B cell (primary cell): Measurements from ENCODE around the gene CHD1. TPM values are rescaled to one million over a fixed set of nuclear protein-coding genes. Genes with fewer than 3 reads are reported as not detected.

Experiments
- ATAC-seq: fragments of 200-7000 bp; cut with Tn5 transposase; one replicate; pipeline ENCODE4 v1.10.0; 2021; ENCODE audit warnings: low read depth, mild to moderate bottlenecking, moderate number of reproducible peaks, moderate library complexity
- CTCF ChIA-PET: fragments of 350-600 bp; sonication (Branson Sonifier 250); formaldehyde crosslinking; loops from one replicate; lab custom pipeline; 2021; ENCODE audit warnings: antibody characterized with exemption, inconsistent platforms; lab: Charles Lee
- POLR2A ChIA-PET: fragments of 350-600 bp; sonication (Branson Sonifier 250); formaldehyde crosslinking; loops from one replicate; lab custom pipeline; 2021; ENCODE audit warnings: antibody characterized with exemption; lab: Charles Lee
- DNase-seq: peaks from one replicate; pipeline ENCODE4 v3.0.0; 2013
- H2AFZ ChIP-seq: 2 replicates; pipeline ENCODE4 v1.6.1; 2012; ENCODE audit warnings: mild to moderate bottlenecking, low read depth, low read length; ENCODE audit not compliant: insufficient read depth, poor library complexity, severe bottlenecking
- H3K27ac ChIP-seq, 2 donors: 1 replicate in 1 of 2; 2 replicates in 1 of 2; pipeline ENCODE4 v1.5.1; 2012 to 2013; ENCODE audit warnings: low read length in 2 of 2, mild to moderate bottlenecking in 2 of 2, moderate library complexity in 1 of 2
- H3K27me3 ChIP-seq, 4 experiments: fragments of 200-600 bp in 1 of 4; sonication (generic) in 1 of 4; replicated peaks in 1 of 4; 1 replicate in 2 of 4; 2 replicates in 2 of 4; pipeline versions ENCODE4 v1.6.1 to v1.7.0; 2013 to 2016; ENCODE audit warnings: low read length in 3 of 4, mild to moderate bottlenecking in 2 of 4, mixed read lengths in 1 of 4, moderate library complexity in 1 of 4; ENCODE audit not compliant: insufficient read depth in 4 of 4, control insufficient read depth in 3 of 4; ENCODE audit errors: control extremely low read depth in 1 of 4
- H3K36me3 ChIP-seq, 2 experiments: replicated peaks in 1 of 2; 1 replicate in 1 of 2; 2 replicates in 1 of 2; pipeline versions ENCODE4 v1.6.1 to v1.7.1; 2013; ENCODE audit warnings: low read length in 1 of 2; ENCODE audit not compliant: insufficient read depth in 2 of 2, control insufficient read depth in 1 of 2; ENCODE audit errors: control extremely low read depth in 1 of 2, extremely low read depth in 1 of 2
- H3K4me1 ChIP-seq, 2 donors: fragments of 200-600 bp in 1 of 2; sonication (generic) in 1 of 2; 1 replicate in 1 of 2; 2 replicates in 1 of 2; pipeline versions ENCODE4 v1.5.1 to v1.6.1; 2013 to 2017; ENCODE audit warnings: low read length in 2 of 2; ENCODE audit not compliant: control insufficient read depth in 2 of 2, insufficient read depth in 2 of 2
- H3K4me2 ChIP-seq: replicated peaks from 2 replicates; pipeline ENCODE3; 2012; ENCODE audit warnings: mild to moderate bottlenecking, low read depth, low read length; ENCODE audit not compliant: poor library complexity, severe bottlenecking
- H3K4me3 ChIP-seq, 5 experiments: fragments of 200-600 bp in 1 of 5; sonication (generic) in 1 of 5; 1 replicate in 3 of 5; 2 replicates in 2 of 5; pipeline versions ENCODE4 v1.5.1 to v1.7.0; 2011 to 2016; ENCODE audit warnings: low read length in 4 of 5, mild to moderate bottlenecking in 4 of 5, low read depth in 2 of 5, control low read depth in 1 of 5, moderate library complexity in 1 of 5; ENCODE audit not compliant: insufficient read depth in 1 of 5; ENCODE audit errors: control extremely low read depth in 1 of 5, extremely low read depth in 1 of 5
- H3K79me2 ChIP-seq: fragments of 200-600 bp; sonication (generic); one replicate; pipeline ENCODE4 v1.6.0; 2016; ENCODE audit warnings: low read length; ENCODE audit not compliant: control insufficient read depth, insufficient read depth
- H3K9ac ChIP-seq: fragments of 200-600 bp; sonication (generic); 2 replicates; pipeline ENCODE4 v1.6.1; 2017; ENCODE audit warnings: mild to moderate bottlenecking, low read length, moderate library complexity
- H3K9me3 ChIP-seq, 3 donors: one replicate each; pipeline versions ENCODE4 v1.6.1 to v1.7.1; 2013; ENCODE audit warnings: low read length in 2 of 3; ENCODE audit not compliant: control insufficient read depth in 2 of 3, insufficient read depth in 1 of 3; ENCODE audit errors: control extremely low read depth in 1 of 3
- H4K20me1 ChIP-seq: 2 replicates; pipeline ENCODE4 v1.6.0; 2012; ENCODE audit warnings: mild to moderate bottlenecking, low read length; ENCODE audit not compliant: insufficient read depth, control insufficient read depth, poor library complexity, severe bottlenecking
- H3K27ac Mint-ChIP-seq: one replicate; pipeline ENCODE4 v1.8.0; 2021; ENCODE audit warnings: mixed read lengths
- H3K27me3 Mint-ChIP-seq: one replicate; pipeline ENCODE4 v1.8.0; 2021; ENCODE audit warnings: mixed read lengths
- H3K4me1 Mint-ChIP-seq: one replicate; pipeline ENCODE4 v1.8.0; 2021; ENCODE audit warnings: mixed read lengths
- H3K4me3 Mint-ChIP-seq: one replicate; pipeline ENCODE4 v1.8.0; 2021; ENCODE audit warnings: mixed read lengths
- H3K9me3 Mint-ChIP-seq: one replicate; pipeline ENCODE4 v1.8.0; 2022; ENCODE audit warnings: mixed read lengths; ENCODE audit not compliant: insufficient read depth
- EZH2 ChIP-seq: IDR thresholded peaks from 2 replicates; pipeline ENCODE4 v1.6.1; 2012; ENCODE audit warnings: borderline replicate concordance, low read depth, mild to moderate bottlenecking, moderate library complexity, low read length; ENCODE audit not compliant: insufficient read depth, poor library complexity, severe bottlenecking
- WGBS: methylation state at CpG from one replicate; pipeline ENCODE4 v1.1.5; 2013; ENCODE audit warnings: missing lambda C conversion rate; ENCODE audit not compliant: insufficient coverage; 5-methylcytosine and 5-hydroxymethylcytosine counted together
- intact Hi-C: fragments of 100-400 bp; cut with micrococcal nuclease; formaldehyde crosslinking; loops from one replicate; pipeline ENCODE4 v1.10.0; 2022
- polyA plus RNA-seq: library from polyadenylated mRNA; depleted of rRNA; stranded (reverse); fragments of >200 nt; gene quantifications from 2 replicates; pipeline ENCODE4 v1.2.3, GENCODE V29; 2012
- total RNA-seq, 2 donors: library from RNA; stranded (reverse); fragments of 120-200 nt in 1 of 2; gene quantifications; 1 replicate in 1 of 2; 2 replicates in 1 of 2; pipeline versions ENCODE4 v1.2.3 to v1.2.4, GENCODE V29; 2013 to 2022
- TF ChIP-seq, protein P1 (sequence below): fragments of 200-600 bp; IDR thresholded peaks from one replicate; pipeline ENCODE4 v1.8.0; 2022; ENCODE audit warnings: antibody characterized with exemption, mild to moderate bottlenecking

Gene CHD1
- total and polyA plus RNA-seq, 2 donors (not counting 1 experiment from before 2014, with no cell fraction given) = 27.8 to 91.4 TPM

DNA sequence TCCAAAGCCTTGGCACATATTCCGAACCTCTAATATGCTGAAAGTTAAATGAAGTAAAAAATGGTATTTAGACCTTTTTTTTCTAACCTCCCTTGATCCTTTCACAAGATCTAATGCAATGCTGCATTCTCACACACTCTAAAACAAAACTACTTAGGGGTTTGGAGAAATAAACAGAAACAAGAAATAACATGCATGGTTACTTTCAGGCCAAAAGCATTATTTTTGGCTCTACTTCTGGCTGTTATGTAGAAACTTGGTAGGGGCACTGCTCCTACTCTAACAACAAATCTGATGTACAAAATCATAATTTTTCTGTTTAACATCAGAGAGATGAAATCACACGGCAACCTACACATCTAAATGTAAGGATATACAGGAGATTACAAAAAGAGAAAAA, 51.2 kb downstream of the CHD1 start:
- Histone ChIP-seq H4K20me1 (no peaks in the 10 kb centered on the region), H3K4me1 (no peaks in the 10 kb centered on the region), H3K9ac (no peak overlapping the region), H3K36me3 (peaks cover 21 to 89% of the 10 kb centered on the region in 2 experiments), H3K27me3 (no peaks in the 10 kb centered on the region), H3K79me2 (no peaks in the 10 kb centered on the region), H3K4me3 (no peak overlapping the region), H3K9me3 (no peaks in the 10 kb centered on the region), H2AFZ (no peak overlapping the region), H3K4me2 (no peak overlapping the region), H3K27ac (no peak overlapping the region)
- POLR2A ChIA-PET = no interaction called here
- TF ChIP-seq, protein P1, sequence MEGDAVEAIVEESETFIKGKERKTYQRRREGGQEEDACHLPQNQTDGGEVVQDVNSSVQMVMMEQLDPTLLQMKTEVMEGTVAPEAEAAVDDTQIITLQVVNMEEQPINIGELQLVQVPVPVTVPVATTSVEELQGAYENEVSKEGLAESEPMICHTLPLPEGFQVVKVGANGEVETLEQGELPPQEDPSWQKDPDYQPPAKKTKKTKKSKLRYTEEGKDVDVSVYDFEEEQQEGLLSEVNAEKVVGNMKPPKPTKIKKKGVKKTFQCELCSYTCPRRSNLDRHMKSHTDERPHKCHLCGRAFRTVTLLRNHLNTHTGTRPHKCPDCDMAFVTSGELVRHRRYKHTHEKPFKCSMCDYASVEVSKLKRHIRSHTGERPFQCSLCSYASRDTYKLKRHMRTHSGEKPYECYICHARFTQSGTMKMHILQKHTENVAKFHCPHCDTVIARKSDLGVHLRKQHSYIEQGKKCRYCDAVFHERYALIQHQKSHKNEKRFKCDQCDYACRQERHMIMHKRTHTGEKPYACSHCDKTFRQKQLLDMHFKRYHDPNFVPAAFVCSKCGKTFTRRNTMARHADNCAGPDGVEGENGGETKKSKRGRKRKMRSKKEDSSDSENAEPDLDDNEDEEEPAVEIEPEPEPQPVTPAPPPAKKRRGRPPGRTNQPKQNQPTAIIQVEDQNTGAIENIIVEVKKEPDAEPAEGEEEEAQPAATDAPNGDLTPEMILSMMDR = no peak
- no peak for TF ChIP-seq EZH2
- WGBS = no CpG with 5 or more reads among the region's 2 CpGs
- CTCF ChIA-PET = interaction anchor here (0.5 kb wide), 1 partner anchor 23 kb away, joined by 4 read pairs; no protein-coding TSS in a partner anchor
- intact Hi-C loops = no loop called here
- Mint-ChIP-seq H3K27ac (no peak overlapping the region), H3K9me3 (no peaks in the 10 kb centered on the region), H3K4me3 (no peak overlapping the region), H3K27me3 (no peaks in the 10 kb centered on the region), H3K4me1 (no peaks in the 10 kb centered on the region)
- no peak for ATAC-seq
- DNase-seq = no peak

DNA sequence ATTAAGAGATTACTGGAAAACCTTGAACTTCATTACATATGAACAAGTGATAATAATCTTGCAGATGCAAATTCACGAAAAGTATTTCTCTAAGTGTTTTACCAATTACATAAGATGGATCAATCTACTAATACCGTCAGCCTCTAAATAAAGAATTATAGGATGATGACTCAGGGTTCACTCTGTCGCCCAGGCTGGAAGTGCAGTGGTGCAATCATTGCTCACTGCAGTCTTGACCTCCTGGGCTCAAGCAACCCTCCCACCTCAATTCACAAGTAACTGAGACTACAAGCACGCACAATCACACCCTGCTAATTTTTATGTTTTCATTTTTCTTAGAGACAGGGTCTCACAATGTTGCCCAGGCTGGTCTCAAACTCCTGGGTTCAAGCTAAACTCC, 56.1 kb downstream of the CHD1 start:
- ATAC-seq = no peak
- Mint-ChIP-seq H3K4me3 (no peak overlapping the region), H3K4me1 (no peaks in the 10 kb centered on the region), H3K9me3 (no peaks in the 10 kb centered on the region), H3K27me3 (no peaks in the 10 kb centered on the region), H3K27ac (no peak overlapping the region)
- Histone ChIP-seq H3K27ac (no peak overlapping the region), H3K79me2 (no peaks in the 10 kb centered on the region), H3K9me3 (no peaks in the 10 kb centered on the region), H3K9ac (no peak overlapping the region), H4K20me1 (no peaks in the 10 kb centered on the region), H3K4me1 (no peaks in the 10 kb centered on the region), H3K4me2 (no peak overlapping the region), H3K27me3 (no peaks in the 10 kb centered on the region), H3K36me3 (peaks cover 18 to 83% of the 10 kb centered on the region in 2 experiments), H3K4me3 (no peak overlapping the region), H2AFZ (no peak overlapping the region)
- POLR2A ChIA-PET = no interaction called here
- 95% methylated on average over 2 of the region's 4 CpGs for WGBS
- TF ChIP-seq EZH2 = no peak
- TF ChIP-seq, protein P1 = no peak
- intact Hi-C loops = no loop called here
- no peak for DNase-seq
- CTCF ChIA-PET = no interaction called here
